AG09309 (cell line): Measurements from ENCODE around the gene F2RL2.

Experiments
- DNase-seq: peaks from one replicate; pipeline ENCODE4 v3.0.0-alpha.2; 2010; ENCODE audit warnings: low read depth
- H3K4me3 ChIP-seq: 2 replicates; pipeline ENCODE4 v1.5.1; 2011; ENCODE audit warnings: mild to moderate bottlenecking, low read depth, low read length, moderate library complexity; ENCODE audit not compliant: control insufficient read depth
- CTCF ChIP-seq: IDR thresholded peaks from 2 replicates; pipeline ENCODE4 v1.5.1; 2011; ENCODE audit warnings: mild to moderate bottlenecking, low read depth, low read length, inconsistent platforms; ENCODE audit not compliant: insufficient read depth, control insufficient read depth; ENCODE audit errors: missing control alignments

F2RL2 gene

GRCh38 chr5:76582230-76583162, 40.7 kb downstream of the F2RL2 start:
- H3K4me3 ChIP-seq: no peak overlapping the region
- no peak for DNase-seq
- TF ChIP-seq CTCF: no peak

- DNase-seq: no peak
- no peak for TF ChIP-seq CTCF
- H3K4me3 ChIP-seq: no peak overlapping the region
Measured at GRCh38 chr5:76580981-76581380, 42.2 kb downstream of the F2RL2 start.

GRCh38 chr5:76579166-76579937, 43.9 kb downstream of the F2RL2 start:
- no peak overlapping the region for H3K4me3 ChIP-seq
- no peak for DNase-seq
- no peak for TF ChIP-seq CTCF

- DNase-seq: no peak
- no peak overlapping the region for H3K4me3 ChIP-seq
- TF ChIP-seq CTCF: no peak
Measured at GRCh38 chr5:76576996-76577395, 46.2 kb downstream of the F2RL2 start.

GRCh38 chr5:76576450-76576849, 46.8 kb downstream of the F2RL2 start:
- no peak for DNase-seq
- no peak overlapping the region for H3K4me3 ChIP-seq
- TF ChIP-seq CTCF: no peak

- no peak overlapping the region for H3K4me3 ChIP-seq
- no peak for TF ChIP-seq CTCF
- DNase-seq: no peak
Measured at GRCh38 chr5:76571559-76571958, 51.6 kb downstream of the F2RL2 start.
